ENCODE results near the gene KIAA1328.
"Not testable (repeated sequence)": the region's sequence is repeated elsewhere in the genome, so short reads cannot be mapped to it uniquely, and the experiment has no call there.

Gene KIAA1328

DNA sequence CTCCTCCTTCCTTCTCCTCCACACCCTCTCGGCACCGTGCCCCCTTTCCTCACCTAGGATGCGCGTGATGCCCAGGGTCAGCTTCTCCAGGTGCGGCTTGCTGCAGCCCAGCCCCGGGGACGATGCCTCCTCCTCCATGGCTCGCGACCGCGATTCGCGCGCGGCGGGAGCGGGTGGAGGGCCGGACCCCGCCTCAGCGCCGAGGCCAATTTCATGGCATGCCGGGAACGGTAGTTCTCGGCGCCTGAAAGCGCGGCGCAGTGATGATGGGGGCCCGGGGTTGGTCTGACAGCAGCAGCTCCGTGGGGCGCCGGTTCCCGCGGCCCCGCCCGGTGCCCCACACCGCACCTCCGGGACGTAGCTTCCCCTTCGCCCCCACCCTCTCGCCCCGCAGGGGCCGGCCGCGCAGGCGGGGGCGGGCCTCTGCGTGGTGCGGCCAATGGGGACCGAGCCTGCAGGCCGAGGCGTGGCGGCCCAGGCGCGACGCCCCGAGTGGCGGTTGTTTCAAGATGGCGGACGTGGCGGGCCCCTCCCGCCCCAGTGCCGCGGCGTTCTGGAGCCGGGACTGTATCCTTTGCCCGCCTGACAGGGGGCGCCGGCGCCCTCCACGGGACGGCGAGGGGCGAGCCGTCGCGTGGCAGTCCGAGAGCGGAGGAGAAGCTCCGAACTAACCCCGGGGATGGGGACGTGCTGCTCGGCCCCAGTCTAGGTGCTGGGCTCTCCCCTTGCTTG is at the start of gene KIAA1328, which contains the start of gene TPGS2:
TSS of gene KIAA1328 (plus strand) at position 498 of the 732 bp plus-strand sequence. CDS start at position 510, 12 bp downstream.
TSS of gene TPGS2 (minus strand) at position 373 of the 732 bp plus-strand sequence. CDS start at position 138, 235 bp downstream.
- DNase-seq (ENCODE audit: low read depth in 1 of 2, low spot score in 1 of 2) = peak; percentile 76 to 81

DNA sequence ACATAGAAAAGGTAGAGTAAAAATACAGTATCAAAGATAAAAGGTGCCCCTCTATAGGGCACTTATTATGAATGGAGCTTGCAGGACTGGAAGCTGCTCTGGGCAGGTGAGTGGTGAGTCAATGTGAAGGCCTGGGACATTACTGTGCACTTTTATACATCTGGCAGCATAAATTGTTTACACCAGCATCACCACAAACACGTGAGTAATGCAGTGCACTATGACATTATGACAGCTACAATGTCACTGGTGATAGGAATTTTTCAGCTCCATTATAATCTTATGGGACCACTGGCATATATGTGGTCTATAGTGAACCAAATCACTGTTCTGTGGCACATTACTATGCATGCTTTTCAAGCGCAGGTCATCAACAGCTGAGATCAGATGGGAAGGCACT is 48.2 kb upstream of the KIAA1328 start:
- no peak for DNase-seq (ENCODE audit: low read depth in 1 of 2, low spot score in 1 of 2)

DNA sequence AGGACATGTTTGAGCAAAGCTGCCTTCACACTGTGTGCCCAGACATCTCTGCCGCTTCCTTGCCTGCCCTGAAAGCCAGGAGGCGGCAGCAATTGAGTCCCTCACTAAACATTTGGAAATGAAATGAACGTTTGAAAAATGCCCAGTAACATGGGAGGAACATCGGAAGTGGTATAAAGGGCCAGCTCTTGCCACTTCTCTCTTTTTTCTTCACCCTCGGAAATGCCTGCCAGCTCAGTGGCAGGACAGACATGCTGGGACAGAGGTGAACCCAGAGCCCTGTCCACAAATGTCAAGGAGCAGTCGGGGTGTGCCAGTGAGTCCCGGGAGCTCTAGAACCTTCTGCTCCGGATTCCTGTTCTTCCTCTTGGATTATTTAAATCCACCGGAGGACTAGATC is 46.2 kb upstream of the KIAA1328 start:
- no peak for DNase-seq (ENCODE audit: low read depth in 1 of 2, low spot score in 1 of 2)

DNA sequence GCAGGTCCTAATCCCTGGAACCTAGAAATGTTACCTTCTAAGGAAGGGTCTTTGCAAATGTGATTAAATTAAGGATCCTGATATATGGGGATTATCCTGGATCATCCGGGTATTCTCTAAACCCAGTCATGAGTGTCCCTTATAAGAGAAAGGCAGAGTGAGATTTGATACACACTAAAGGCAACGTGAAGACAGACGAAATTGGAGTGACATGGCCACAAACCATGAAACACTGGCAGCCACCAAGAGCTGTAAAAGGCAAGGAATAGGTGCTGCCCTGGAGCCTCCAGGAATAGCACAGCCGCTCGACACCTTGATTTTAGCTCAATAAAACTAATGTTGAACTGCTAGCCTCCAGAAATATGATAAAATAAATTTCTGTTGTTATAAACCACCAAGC is 45.1 kb upstream of the KIAA1328 start:
- DNase-seq (ENCODE audit: low read depth in 1 of 2, low spot score in 1 of 2) = no peak

DNA sequence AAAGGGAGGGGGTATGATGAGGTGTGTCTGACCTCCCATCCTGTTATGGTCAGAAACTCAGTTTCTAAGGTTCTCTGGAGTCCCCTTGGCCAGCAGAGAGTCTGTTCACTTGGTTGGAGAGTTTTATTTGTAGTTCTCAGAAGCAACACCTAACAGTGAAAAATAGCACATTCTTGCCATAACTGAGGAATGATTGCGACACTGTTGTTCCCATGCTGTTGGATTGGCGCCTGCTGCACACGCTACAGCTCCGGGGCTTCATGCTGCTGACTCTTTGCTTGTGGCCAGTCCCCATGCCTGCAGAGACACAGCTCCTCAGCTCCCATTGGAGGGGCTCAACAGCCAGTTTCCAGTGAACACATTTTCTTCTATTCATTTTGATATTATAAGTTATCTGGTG is 42.2 kb upstream of the KIAA1328 start:
- no peak for DNase-seq (ENCODE audit: low read depth in 1 of 2, low spot score in 1 of 2)

- no peak for DNase-seq (ENCODE audit: low read depth in 1 of 2, low spot score in 1 of 2)
These were observed 36.2 kb upstream of the KIAA1328 start for GRCh38 chr18:36792634-36793283.

GRCh38 chr18:36798738-36799473 is 30.0 kb upstream of the KIAA1328 start:
- DNase-seq (ENCODE audit: low read depth in 1 of 2, low spot score in 1 of 2) = no peak

DNA sequence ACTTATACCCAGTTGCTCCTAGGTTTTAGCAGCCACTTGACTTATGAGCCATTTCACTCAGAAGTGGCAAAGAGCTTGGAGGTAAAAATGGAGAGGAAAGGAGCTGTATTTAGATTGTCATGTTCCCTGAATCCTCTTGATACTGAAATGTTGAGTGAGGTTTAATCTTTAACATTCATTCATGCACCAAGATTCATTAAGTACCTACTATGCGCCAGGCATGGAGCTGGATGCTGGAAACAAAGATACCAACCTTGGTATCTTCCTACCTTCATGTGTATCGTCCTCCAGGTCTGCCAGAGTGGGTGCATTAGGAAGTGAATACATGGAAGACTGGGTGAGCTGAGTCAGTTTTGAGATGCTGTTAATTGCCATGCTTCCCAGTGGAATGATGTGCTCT is 23.8 kb upstream of the KIAA1328 start:
- no peak for DNase-seq (ENCODE audit: low read depth in 1 of 2, low spot score in 1 of 2)

GRCh38 chr18:36808681-36809080 is 20.2 kb upstream of the KIAA1328 start:
- DNase-seq (ENCODE audit: low read depth in 1 of 2, low spot score in 1 of 2) = no peak

DNA sequence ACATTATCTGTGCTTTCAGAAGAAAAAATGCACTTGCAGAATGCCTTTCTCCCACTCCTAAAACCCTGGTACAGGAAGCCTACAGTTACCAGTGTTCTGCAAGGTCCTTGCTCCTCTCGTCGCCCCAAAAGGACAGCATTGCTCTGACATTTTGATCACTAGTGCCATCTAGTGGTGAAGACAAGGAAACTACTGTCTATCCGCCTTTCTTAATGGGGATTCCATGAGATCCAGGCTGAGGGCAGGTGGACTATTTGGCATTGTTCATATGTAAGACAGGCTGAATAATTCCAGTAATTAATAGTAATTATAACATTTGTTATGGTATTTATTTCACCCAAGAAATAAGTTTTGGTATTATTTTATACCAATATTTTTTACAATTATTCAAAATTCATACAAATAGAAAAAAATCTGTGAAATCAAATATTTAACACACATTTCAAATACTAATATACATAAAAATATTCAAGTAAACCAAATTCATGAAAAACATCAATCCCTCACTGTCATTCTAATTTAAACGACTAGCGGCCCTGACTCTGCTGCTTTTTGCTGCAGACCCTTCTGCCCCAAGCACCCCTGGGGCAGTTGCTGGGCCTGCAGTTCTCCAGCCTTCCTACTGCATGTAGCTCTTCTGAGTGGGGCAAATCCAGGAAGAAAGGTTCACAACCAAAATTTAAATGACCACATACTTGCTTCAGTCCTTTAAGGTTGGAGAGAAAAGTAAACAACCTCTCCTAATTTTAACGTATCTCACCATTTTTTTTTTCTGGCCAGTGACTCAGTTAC is 19.1 kb upstream of the KIAA1328 start:
- DNase-seq (ENCODE audit: low read depth in 1 of 2, low spot score in 1 of 2) = no peak

- DNase-seq (ENCODE audit: low read depth in 1 of 2, low spot score in 1 of 2) = no peak
These were observed 17.5 kb upstream of the KIAA1328 start for GRCh38 chr18:36811430-36811829.

GRCh38 chr18:36811955-36812354 is 17.0 kb upstream of the KIAA1328 start:
- no peak for DNase-seq (ENCODE audit: low read depth in 1 of 2, low spot score in 1 of 2)

DNA sequence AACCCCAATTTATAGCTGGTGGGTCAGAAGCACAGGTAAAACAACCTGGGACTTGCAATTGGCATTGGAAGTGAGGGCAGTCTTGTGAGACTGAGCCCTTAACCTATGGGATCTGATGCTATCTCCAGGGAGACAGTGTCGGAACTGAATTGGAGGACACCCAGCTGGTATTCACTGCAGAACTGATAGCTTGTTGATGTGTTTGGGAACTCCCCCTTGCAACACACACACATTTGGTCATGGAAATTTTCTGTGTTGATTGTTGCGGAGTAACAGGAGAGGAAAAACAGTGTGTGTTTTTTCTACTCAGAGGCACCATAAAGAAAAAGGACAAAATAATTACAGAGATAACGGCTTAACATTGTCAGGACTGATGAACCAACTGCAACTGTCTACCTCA is 16.2 kb upstream of the KIAA1328 start:
- DNase-seq (ENCODE audit: low read depth in 1 of 2, low spot score in 1 of 2) = no peak

- no peak for DNase-seq (ENCODE audit: low read depth in 1 of 2, low spot score in 1 of 2)
These were observed 15.7 kb upstream of the KIAA1328 start for GRCh38 chr18:36813101-36813775.

GRCh38 chr18:36813824-36814223 is 15.1 kb upstream of the KIAA1328 start:
- DNase-seq (ENCODE audit: low read depth in 1 of 2, low spot score in 1 of 2) = no peak

DNA sequence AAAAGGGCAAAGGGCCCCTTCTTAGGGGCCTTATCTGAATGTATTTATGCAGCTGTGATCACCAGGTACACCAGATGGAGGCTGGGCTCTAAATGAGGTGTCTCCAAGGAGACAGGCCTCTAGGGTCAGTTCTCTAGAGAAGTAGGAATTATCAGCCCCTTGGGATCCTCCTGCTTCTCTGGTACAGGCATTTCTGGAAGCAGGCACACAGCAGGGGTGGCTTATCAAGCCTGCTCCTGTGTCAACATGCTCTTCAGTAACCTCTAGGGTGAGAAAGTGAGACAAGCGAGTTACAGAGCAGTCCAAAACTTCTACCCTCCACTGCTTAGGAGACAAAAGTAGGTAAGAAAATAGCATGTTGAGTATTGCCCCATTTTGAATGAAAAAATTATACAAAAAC is 13.9 kb upstream of the KIAA1328 start:
- no peak for DNase-seq (ENCODE audit: low read depth in 1 of 2, low spot score in 1 of 2)

DNA sequence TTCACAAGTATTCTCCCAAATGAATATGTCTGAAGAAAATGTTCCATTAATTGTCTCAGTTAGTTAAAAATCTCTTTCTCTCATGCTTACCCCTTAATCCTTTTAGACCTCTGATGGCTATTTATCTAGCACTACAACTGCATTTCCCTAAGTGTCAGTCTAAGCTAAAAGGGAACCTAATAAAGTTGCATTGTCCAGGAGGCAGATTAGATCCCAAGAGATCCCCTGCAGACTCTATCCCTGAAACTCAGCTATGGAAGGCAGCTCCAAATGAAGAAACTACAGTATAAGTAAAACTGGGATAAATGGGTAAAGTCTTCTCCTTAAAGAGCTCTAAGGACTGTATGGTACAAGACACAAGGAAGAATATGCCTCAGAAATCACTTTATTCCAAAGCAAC is 12.8 kb upstream of the KIAA1328 start:
- DNase-seq (ENCODE audit: low read depth in 1 of 2, low spot score in 1 of 2) = not testable (repeated sequence)

- no peak for DNase-seq (ENCODE audit: low read depth in 1 of 2, low spot score in 1 of 2)
These were observed 11.9 kb upstream of the KIAA1328 start for GRCh38 chr18:36817039-36817438.

- DNase-seq (ENCODE audit: low read depth in 1 of 2, low spot score in 1 of 2) = no peak
These were observed 10.3 kb upstream of the KIAA1328 start for GRCh38 chr18:36818652-36819051.

- DNase-seq (ENCODE audit: low read depth in 1 of 2, low spot score in 1 of 2) = no peak
These were observed 9.3 kb upstream of the KIAA1328 start for GRCh38 chr18:36819621-36820020.

- no peak for DNase-seq (ENCODE audit: low read depth in 1 of 2, low spot score in 1 of 2)
These were observed 7.2 kb upstream of the KIAA1328 start for GRCh38 chr18:36821681-36822080.
